DMS114 treated with DMSO at 0.1 percent for 48 hours (cell line): Measurements from ENCODE around the gene DNAH9.

Experiments used
- DNase-seq: peaks from one replicate; lab custom pipeline; 2025; ENCODE audit not compliant: unreplicated experiment; lab: John Stamatoyannopoulos, UW

Gene DNAH9

GRCh38 chr17:11608396-11608795, 10.1 kb downstream of the DNAH9 start:
- no peak for DNase-seq

GRCh38 chr17:11610999-11611566, 12.8 kb downstream of the DNAH9 start:
- no peak for DNase-seq

GRCh38 chr17:11612956-11613355, 14.7 kb downstream of the DNAH9 start:
- no peak for DNase-seq

GRCh38 chr17:11618861-11619566, 20.7 kb downstream of the DNAH9 start:
- DNase-seq = no peak

GRCh38 chr17:11622492-11622891, 24.2 kb downstream of the DNAH9 start:
- DNase-seq = no peak

- DNase-seq = no peak
Measured at GRCh38 chr17:11624976-11625375, 26.7 kb downstream of the DNAH9 start.

- no peak for DNase-seq
Measured at GRCh38 chr17:11625878-11626277, 27.6 kb downstream of the DNAH9 start.

GRCh38 chr17:11627301-11627940, 29.2 kb downstream of the DNAH9 start:
- no peak for DNase-seq

GRCh38 chr17:11628374-11628773, 30.1 kb downstream of the DNAH9 start:
- DNase-seq = no peak

GRCh38 chr17:11628831-11629230, 30.6 kb downstream of the DNAH9 start:
- DNase-seq = no peak

- no peak for DNase-seq
Measured at GRCh38 chr17:11636771-11637170, 38.5 kb downstream of the DNAH9 start.

GRCh38 chr17:11637796-11638195, 39.5 kb downstream of the DNAH9 start:
- no peak for DNase-seq

- DNase-seq = no peak
Measured at GRCh38 chr17:11638700-11639265, 40.5 kb downstream of the DNAH9 start.

- no peak for DNase-seq
Measured at GRCh38 chr17:11639736-11640462, 41.6 kb downstream of the DNAH9 start.

- no peak for DNase-seq
Measured at GRCh38 chr17:11640463-11640814, 42.2 kb downstream of the DNAH9 start.

GRCh38 chr17:11641521-11642275, 43.4 kb downstream of the DNAH9 start:
- no peak for DNase-seq

GRCh38 chr17:11642655-11643054, 44.4 kb downstream of the DNAH9 start:
- DNase-seq = no peak

- no peak for DNase-seq
Measured at GRCh38 chr17:11643851-11644250, 45.6 kb downstream of the DNAH9 start.

- peak; percentile 73 for DNase-seq
Measured at GRCh38 chr17:11644265-11645212, 46.3 kb downstream of the DNAH9 start.

- DNase-seq = no peak
Measured at GRCh38 chr17:11645426-11645825, 47.2 kb downstream of the DNAH9 start.
